Ammon's horn (tissue), 1 donor: ENCODE data around the gene BRINP3.
A peak's percentile ranks its signal among the peaks of the same experiment; 100 is the strongest.
"Not testable (repeated sequence)": the region's sequence is repeated elsewhere in the genome, so short reads cannot be mapped to it uniquely, and the experiment has no call there.

ENCODE experiments used
- DNase-seq: peaks from one replicate; pipeline ENCODE4 v3.0.0-alpha.2; 2016; ENCODE audit warnings: low spot score

Gene BRINP3

GRCh38 chr1:190179817-190180216 is 297.8 kb downstream of the BRINP3 start:
- no peak for DNase-seq

GRCh38 chr1:190178827-190179226 is 298.8 kb downstream of the BRINP3 start:
- DNase-seq = no peak

GRCh38 chr1:190177555-190177954 is 300.1 kb downstream of the BRINP3 start:
- no peak for DNase-seq

GRCh38 chr1:190176776-190177175 is 300.9 kb downstream of the BRINP3 start:
- DNase-seq = no peak

- DNase-seq = no peak
Observed at GRCh38 chr1:190175320-190175719, 302.3 kb downstream of the BRINP3 start.

- no peak for DNase-seq
Observed at GRCh38 chr1:190172651-190173430, 304.8 kb downstream of the BRINP3 start.

GRCh38 chr1:190170321-190170720 is 307.3 kb downstream of the BRINP3 start:
- DNase-seq = no peak

- DNase-seq = no peak
Observed at GRCh38 chr1:190169311-190170067, 308.2 kb downstream of the BRINP3 start.

GRCh38 chr1:190168893-190169280 is 308.8 kb downstream of the BRINP3 start:
- no peak for DNase-seq

- no peak for DNase-seq
Observed at GRCh38 chr1:190168116-190168892, 309.4 kb downstream of the BRINP3 start.

- DNase-seq = no peak
Observed at GRCh38 chr1:190159146-190159545, 318.5 kb downstream of the BRINP3 start.

- DNase-seq = peak; percentile 8
Observed at GRCh38 chr1:190154744-190155143, 322.9 kb downstream of the BRINP3 start.

GRCh38 chr1:190147616-190148015 is 330.0 kb downstream of the BRINP3 start:
- DNase-seq = no peak

- DNase-seq = no peak
Observed at GRCh38 chr1:190144650-190145049, 333.0 kb downstream of the BRINP3 start.

GRCh38 chr1:190140644-190141043 is 337.0 kb downstream of the BRINP3 start:
- DNase-seq = peak; percentile 21

GRCh38 chr1:190138702-190139101 is 339.0 kb downstream of the BRINP3 start:
- no peak for DNase-seq

GRCh38 chr1:190138266-190138665 is 339.4 kb downstream of the BRINP3 start:
- no peak for DNase-seq

- DNase-seq = no peak
Observed at GRCh38 chr1:190129366-190129765, 348.3 kb downstream of the BRINP3 start.

- DNase-seq = no peak
Observed at GRCh38 chr1:190126728-190127127, 350.9 kb downstream of the BRINP3 start.

GRCh38 chr1:190124068-190124467 is 353.6 kb downstream of the BRINP3 start:
- DNase-seq = no peak

GRCh38 chr1:190120564-190120963 is 357.1 kb downstream of the BRINP3 start:
- DNase-seq = not testable (repeated sequence)

GRCh38 chr1:190119683-190120082 is 358.0 kb downstream of the BRINP3 start:
- DNase-seq = no peak

GRCh38 chr1:190116921-190117320 is 360.7 kb downstream of the BRINP3 start:
- no peak for DNase-seq
